Skeletal muscle tissue (tissue), 4 donors: Measurements from ENCODE around the gene ACVR2A. TPM values are rescaled to one million over a fixed set of nuclear protein-coding genes. Genes with fewer than 3 reads are reported as not detected.

Source experiments
- H3K27ac ChIP-seq: one replicate; pipeline ENCODE4 v1.7.0; 2013; ENCODE audit warnings: mild to moderate bottlenecking, low read depth, low read length, inconsistent platforms
- H3K27me3 ChIP-seq, 3 donors: one replicate each; pipeline ENCODE4 v1.7.0; 2013; ENCODE audit warnings: low read length in 3 of 3; ENCODE audit not compliant: control insufficient read depth in 3 of 3, insufficient read depth in 3 of 3
- H3K36me3 ChIP-seq, 3 donors: one replicate each; pipeline ENCODE4 v1.7.0; 2013; ENCODE audit warnings: low read length in 3 of 3; ENCODE audit not compliant: control insufficient read depth in 3 of 3, insufficient read depth in 3 of 3
- H3K4me1 ChIP-seq, 3 donors: one replicate each; pipeline ENCODE4 v1.7.0; 2013; ENCODE audit warnings: low read length in 3 of 3, mild to moderate bottlenecking in 3 of 3; ENCODE audit not compliant: control insufficient read depth in 3 of 3, insufficient read depth in 3 of 3
- H3K4me3 ChIP-seq, 3 donors: one replicate each; pipeline ENCODE4 v1.7.0; 2013; ENCODE audit warnings: low read length in 3 of 3
- H3K9ac ChIP-seq, 3 donors: one replicate each; pipeline ENCODE4 v1.7.0; 2013; ENCODE audit warnings: low read length in 3 of 3, mild to moderate bottlenecking in 3 of 3, moderate library complexity in 2 of 3, low read depth in 1 of 3
- H3K9me3 ChIP-seq, 3 donors: one replicate each; pipeline ENCODE4 v1.7.0; 2013; ENCODE audit warnings: low read length in 3 of 3; ENCODE audit not compliant: control insufficient read depth in 3 of 3
- total RNA-seq: library from RNA; depleted of rRNA; stranded (reverse); fragments of >200 nt; gene quantifications from one replicate; pipeline ENCODE4 v1.2.3, GENCODE V29; 2014
- donor health status: Osteomylitis.

Gene ACVR2A
- total RNA-seq, 1 donor from 2014 or later = 63.2 TPM

DNA sequence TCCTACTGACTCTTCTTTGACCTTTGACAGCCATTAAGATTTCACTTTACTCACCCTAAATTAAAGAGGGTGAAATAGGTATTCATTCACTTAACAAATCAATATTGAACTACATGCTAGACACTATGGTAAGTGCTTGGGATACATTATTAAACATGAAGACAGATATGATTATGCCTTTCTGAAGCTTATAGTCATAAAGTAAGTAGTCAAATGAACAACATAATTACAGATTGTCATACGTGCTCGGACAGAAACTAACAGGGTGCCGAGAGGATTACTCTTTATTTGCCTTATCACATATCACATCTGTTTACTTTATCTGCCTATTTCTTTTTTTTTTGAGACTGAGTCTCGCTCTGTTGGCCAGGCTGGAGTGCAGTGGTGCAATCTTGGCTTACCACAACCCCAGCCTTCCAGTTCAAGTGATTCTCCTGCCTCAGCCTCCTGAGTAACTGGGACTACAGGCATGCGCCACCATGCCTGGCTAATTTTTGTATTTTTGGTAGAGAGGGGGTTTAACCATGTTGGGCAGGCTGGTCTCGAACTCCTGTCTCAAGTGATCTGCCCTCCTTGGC lies 9.8 kb downstream of the ACVR2A start:
- Histone ChIP-seq H3K4me3 (no peak overlapping the region), H3K36me3 (no peaks in the 10 kb centered on the region), H3K9ac (no peak overlapping the region), H3K27ac (no peak overlapping the region), H3K4me1 (peaks cover 4 to 16% (median 9%) of the 10 kb centered on the region in 3 donors), H3K9me3 (no peaks in the 10 kb centered on the region), H3K27me3 (no peaks in the 10 kb centered on the region)

DNA sequence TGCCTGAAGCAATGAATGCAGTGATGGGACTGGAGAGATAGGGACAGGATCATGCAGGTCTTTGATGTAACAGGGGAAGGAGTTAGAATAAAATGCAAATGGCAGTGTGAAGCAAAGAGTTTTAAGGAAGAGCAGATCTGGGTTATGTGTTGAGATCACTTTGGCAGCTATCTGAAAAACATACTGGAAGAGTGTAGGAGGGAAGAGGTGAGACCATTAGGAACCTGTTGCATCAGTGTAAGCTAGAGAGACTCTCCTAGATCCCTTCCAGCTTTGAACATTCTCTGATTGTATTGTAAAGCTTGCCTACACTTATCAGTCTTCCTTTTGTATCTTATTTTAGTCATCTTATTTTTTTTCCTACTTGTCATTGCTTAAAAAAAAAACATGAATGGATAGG lies 10.5 kb downstream of the ACVR2A start:
- H3K9me3 ChIP-seq = no peaks in the 10 kb centered on the region
- no peaks in the 10 kb centered on the region for H3K27me3 ChIP-seq
- no peaks in the 10 kb centered on the region for H3K36me3 ChIP-seq
- H3K4me3 ChIP-seq = no peak overlapping the region
- no peak overlapping the region for H3K9ac ChIP-seq
- no peak overlapping the region for H3K27ac ChIP-seq
- H3K4me1 ChIP-seq = peaks cover 8 to 22% (median 16%) of the 10 kb centered on the region in 3 donors

DNA sequence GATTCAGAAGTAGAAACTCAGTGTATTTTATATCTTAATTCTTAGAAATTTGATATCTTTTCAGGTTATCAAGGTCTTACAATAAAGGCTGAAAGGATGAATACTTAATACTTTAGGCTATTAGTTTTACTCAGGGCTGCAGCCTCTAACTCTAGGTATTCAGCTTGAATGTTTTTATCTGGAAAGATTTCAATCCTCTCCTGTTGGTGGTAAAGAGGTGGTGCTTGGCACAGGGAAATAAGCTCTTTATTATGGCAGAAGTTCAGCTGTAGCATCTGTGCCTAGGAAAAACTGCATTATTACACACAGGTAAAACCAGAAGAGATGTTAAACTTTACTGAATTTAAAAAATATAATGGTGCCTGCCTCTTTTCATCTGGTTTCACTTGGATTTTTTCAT lies 11.1 kb downstream of the ACVR2A start:
- Histone ChIP-seq H3K27ac (no peak overlapping the region), H3K9ac (no peak overlapping the region), H3K4me1 (peaks cover 8 to 21% (median 20%) of the 10 kb centered on the region in 3 donors), H3K9me3 (no peaks in the 10 kb centered on the region), H3K36me3 (no peaks in the 10 kb centered on the region), H3K4me3 (no peak overlapping the region), H3K27me3 (no peaks in the 10 kb centered on the region)

DNA sequence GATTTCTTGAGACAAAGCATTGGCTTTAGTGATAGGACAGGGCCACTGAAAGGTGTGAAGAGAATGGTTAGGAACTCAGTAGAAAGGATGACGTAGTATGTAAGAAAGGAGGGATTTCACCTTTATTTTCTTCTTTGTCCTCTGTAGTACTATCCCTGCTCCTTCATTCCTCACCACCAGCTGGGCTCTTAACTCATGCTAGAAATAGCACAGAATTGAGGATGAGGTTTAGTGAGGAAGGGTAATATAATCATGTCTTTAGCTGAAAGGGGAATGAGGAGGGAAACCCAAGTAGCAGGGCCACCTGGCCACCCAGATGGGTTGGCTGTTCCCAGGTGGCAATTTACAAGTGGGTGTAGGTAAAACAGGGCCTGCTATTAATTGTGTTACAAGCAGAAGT lies 15.2 kb downstream of the ACVR2A start:
- no peak overlapping the region for H3K4me3 ChIP-seq
- no peaks in the 10 kb centered on the region for H3K9me3 ChIP-seq
- H3K9ac ChIP-seq = no peak overlapping the region
- peaks cover 8 to 33% (median 16%) of the 10 kb centered on the region in 3 donors for H3K4me1 ChIP-seq
- H3K27me3 ChIP-seq = no peaks in the 10 kb centered on the region
- no peaks in the 10 kb centered on the region for H3K36me3 ChIP-seq
- H3K27ac ChIP-seq = no peak overlapping the region

DNA sequence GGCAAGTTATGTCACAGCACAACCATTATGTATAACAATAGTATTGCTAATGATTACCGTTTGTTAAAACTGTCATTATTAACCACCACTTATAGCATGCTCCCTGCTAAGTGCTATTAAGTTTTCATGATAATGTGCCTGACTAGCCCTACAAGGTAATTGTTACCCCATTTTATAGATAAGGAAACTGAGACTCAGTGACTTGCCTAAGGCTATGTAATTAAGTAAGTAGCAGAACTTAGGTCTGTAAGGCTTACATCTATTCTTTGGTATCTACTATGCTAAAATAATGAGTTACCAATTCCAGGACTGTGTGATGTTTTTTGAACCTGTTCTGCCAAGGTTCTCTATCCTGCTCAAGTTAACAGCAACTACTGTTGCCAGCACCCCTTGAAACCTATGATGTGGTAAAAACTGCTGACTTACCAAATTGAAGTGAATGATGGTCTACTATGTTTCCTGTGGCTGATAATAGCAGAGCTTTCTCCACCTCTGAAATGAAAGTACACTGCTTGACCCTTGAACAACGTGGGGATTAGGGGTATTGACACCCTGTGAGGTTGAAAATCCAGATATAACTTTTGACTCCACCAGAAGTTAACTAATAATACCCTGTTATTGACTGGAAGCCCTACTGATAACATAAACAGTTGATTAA lies 18.2 kb downstream of the ACVR2A start:
- no peaks in the 10 kb centered on the region for H3K27me3 ChIP-seq
- no peaks in the 10 kb centered on the region for H3K36me3 ChIP-seq
- H3K4me1 ChIP-seq = peaks cover 8 to 31% (median 20%) of the 10 kb centered on the region in 3 donors
- no peak overlapping the region for H3K9ac ChIP-seq
- no peak overlapping the region for H3K27ac ChIP-seq
- no peak overlapping the region for H3K4me3 ChIP-seq
- H3K9me3 ChIP-seq = no peaks in the 10 kb centered on the region

DNA sequence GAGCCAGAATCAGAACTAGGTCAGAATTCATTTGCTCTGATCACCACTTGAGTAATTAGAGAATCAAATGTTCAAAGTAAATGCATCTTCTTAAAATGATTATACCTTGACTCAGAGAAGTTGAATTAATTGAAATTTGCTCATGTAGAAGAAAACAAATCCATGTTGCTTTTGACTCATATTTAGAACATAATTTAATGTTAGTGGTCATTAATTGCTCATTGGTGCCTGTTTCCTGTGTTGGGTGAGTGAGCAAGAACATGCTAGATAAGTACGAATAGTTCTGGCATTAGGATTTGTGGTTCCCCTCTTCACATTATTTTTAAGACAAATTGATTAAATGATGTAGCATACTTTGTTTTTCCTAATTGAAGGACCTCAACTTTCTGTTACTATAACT lies 19.0 kb downstream of the ACVR2A start:
- H3K27me3 ChIP-seq = no peaks in the 10 kb centered on the region
- H3K4me1 ChIP-seq = peaks cover 8 to 28% (median 20%) of the 10 kb centered on the region in 3 donors
- H3K9me3 ChIP-seq = no peaks in the 10 kb centered on the region
- H3K9ac ChIP-seq = no peak overlapping the region
- no peak overlapping the region for H3K4me3 ChIP-seq
- no peaks in the 10 kb centered on the region for H3K36me3 ChIP-seq
- no peak overlapping the region for H3K27ac ChIP-seq

DNA sequence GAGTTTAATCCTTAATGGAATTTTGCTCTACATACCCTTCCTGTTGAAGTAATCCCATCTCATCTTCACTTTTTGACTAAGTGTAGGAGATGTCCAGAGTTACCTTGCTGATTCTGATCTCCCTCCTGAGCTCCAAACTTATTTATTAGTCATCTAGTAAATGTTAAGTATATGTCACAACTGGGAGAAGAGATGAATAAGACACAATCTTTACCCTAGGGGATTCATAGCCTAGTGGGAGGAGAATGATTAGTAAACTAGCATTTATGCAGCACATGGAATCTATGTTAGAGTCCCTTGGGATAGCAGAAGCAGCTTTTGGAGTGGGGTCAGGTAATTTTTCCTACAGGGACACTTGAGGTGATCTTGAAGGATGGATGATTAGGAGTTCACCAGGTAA lies 20.7 kb downstream of the ACVR2A start:
- H3K4me1 ChIP-seq = peaks cover 0 to 20% (median 12%) of the 10 kb centered on the region in 3 donors
- H3K27me3 ChIP-seq = no peaks in the 10 kb centered on the region
- H3K27ac ChIP-seq = no peak overlapping the region
- no peak overlapping the region for H3K9ac ChIP-seq
- no peaks in the 10 kb centered on the region for H3K36me3 ChIP-seq
- no peak overlapping the region for H3K4me3 ChIP-seq
- no peaks in the 10 kb centered on the region for H3K9me3 ChIP-seq

DNA sequence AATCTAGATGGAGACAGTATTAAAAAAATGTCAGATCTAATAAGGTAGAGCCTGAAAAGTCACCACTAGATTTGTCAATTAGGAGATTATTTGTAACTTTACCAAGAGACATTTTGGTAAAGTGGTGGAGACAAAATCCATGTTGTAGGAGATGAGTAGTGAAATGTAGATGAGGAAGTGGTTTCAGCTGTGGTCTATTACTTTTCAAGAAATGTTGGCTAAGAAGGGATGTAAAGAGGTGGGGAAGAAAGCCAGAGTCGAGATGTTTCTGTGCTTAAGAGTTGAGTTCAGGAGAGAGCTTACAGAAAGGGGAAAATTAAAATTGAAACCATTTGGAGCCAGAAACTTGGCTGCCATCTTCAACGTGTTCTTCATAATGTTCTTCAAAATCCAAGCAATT lies 22.2 kb downstream of the ACVR2A start:
- Histone ChIP-seq H3K4me1 (peaks cover 0 to 14% (median 12%) of the 10 kb centered on the region in 3 donors), H3K9ac (no peak overlapping the region), H3K27ac (no peak overlapping the region), H3K4me3 (no peak overlapping the region), H3K27me3 (no peaks in the 10 kb centered on the region), H3K9me3 (no peaks in the 10 kb centered on the region), H3K36me3 (no peaks in the 10 kb centered on the region)

DNA sequence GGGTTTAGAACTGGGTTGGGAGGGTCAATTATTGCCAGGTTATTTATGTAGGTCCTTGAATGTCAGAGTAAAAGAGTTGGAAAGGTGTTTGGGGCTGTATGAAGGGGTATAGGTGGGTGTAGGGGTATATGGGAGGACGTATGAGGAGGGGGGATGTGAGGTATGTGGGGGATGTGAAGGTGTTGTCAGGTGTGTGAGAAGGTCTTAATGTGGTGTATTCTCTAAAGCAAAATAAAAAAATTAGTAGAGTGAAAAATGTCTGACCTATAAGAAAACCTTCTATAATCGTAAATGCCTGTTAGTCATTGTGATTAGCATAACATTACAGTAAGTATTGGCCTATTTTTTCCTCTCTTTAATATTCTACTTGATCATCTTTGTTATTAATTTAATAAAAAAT lies 25.1 kb downstream of the ACVR2A start:
- no peak overlapping the region for H3K27ac ChIP-seq
- H3K9ac ChIP-seq = no peak overlapping the region
- H3K4me1 ChIP-seq = peaks cover 0 to 8% (median 6%) of the 10 kb centered on the region in 3 donors
- H3K9me3 ChIP-seq = no peaks in the 10 kb centered on the region
- no peak overlapping the region for H3K4me3 ChIP-seq
- no peaks in the 10 kb centered on the region for H3K27me3 ChIP-seq
- no peaks in the 10 kb centered on the region for H3K36me3 ChIP-seq

DNA sequence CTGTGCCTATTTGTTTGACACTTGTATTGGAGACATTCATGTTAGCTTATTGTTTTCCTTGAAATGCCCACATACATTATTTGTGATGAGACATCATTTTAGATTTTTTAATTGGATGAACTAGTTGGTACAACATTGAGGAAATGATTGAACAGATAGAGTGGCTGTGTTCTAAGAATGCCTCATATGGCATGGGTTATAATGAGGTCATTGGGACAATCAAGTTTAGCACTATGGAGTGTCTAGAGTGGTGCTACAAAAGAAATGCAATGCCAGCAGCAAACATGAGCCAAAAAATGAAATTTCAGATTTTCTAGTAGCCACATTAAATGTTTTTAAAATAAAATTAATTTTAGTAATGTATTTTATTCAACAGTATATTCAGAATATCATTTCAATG lies 28.1 kb downstream of the ACVR2A start:
- H3K27ac ChIP-seq = no peak overlapping the region
- peaks cover 4 to 5% (median 5%) of the 10 kb centered on the region in 3 donors for H3K4me1 ChIP-seq
- no peak overlapping the region for H3K4me3 ChIP-seq
- no peak overlapping the region for H3K9ac ChIP-seq
- no peaks in the 10 kb centered on the region for H3K27me3 ChIP-seq
- no peaks in the 10 kb centered on the region for H3K9me3 ChIP-seq
- no peaks in the 10 kb centered on the region for H3K36me3 ChIP-seq
